Esophagus squamous epithelium (tissue), 4 donors: ENCODE measurements around the gene INAFM2.

ENCODE experiments used
- CTCF ChIP-seq, 6 experiments: fragments of 450-650 bp in 4 of 6; fragments of 200-600 bp in 2 of 6; sonication (generic) in 2 of 6; IDR thresholded peaks; one replicate each; pipeline ENCODE4 v1.5.1; 2016 to 2019; ENCODE audit warnings: antibody characterized with exemption in 6 of 6, mild to moderate bottlenecking in 4 of 6, moderate library complexity in 4 of 6
- POLR2A ChIP-seq, 4 donors: fragments of 450-650 bp; IDR thresholded peaks; one replicate each; pipeline ENCODE4 v1.6.1; 2017; ENCODE audit warnings: antibody characterized with exemption in 4 of 4, mild to moderate bottlenecking in 4 of 4, moderate library complexity in 3 of 4

- no peak for TF ChIP-seq CTCF (IDR thresholded peaks at IDR 0.05)
- no peak for TF ChIP-seq POLR2A (IDR thresholded peaks at IDR 0.05)
Measured at GRCh38 chr15:40277471-40277870, 46.0 kb upstream of the INAFM2 start.
